Measurements from ENCODE around the gene CD24.

The CD24 gene

DNA sequence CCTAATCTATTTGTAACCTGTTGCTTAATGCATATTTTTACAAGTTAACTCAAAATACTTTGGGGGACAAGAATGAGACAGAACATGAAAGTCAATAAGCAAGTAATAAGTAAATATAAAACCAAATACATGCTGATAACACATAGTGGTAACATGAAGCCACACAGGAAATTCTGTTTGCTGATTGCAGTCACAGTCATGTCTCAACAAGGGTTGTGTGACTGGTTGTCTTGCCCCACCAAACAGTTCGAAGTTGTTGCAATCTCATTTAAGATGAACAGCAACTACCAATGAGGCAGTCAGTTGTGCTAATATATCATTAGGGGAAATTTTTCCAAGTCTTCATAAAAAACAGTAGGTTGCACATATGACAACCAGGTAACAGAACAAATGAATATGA, 14.5 kb downstream of the CD24 start:
- no peak for TF ChIP-seq CTCF (conservative IDR thresholded peaks at IDR 0.05; ENCODE audit: low read depth, low read length)
- no peak overlapping the region for H3K4me3 ChIP-seq (ENCODE audit: low read length)
- DNase-seq (ENCODE audit: low read depth), result no peak

DNA sequence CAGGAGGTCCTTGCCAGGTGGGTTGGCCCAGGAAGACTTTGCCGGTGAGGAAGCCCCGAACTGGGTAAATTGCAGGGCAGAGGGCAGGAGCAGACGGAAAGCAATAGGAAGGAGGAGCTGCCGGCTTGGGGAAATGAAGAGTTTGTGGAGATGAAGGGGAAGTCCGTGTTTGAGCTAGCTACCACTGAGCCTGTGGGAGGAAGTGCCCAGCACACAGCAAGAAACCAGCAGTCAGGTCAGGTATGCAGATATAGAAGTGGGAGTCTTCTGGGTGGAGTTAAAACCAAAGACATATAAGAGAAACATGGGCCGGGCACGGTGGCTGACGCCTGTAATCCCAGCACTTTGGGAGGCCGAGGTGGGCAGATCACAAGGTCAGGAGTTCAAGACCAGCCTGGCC, 34.7 kb downstream of the CD24 start:
- no peak for TF ChIP-seq CTCF (conservative IDR thresholded peaks at IDR 0.05; ENCODE audit: low read depth, low read length)
- H3K4me3 ChIP-seq (ENCODE audit: low read length), result no peak overlapping the region
- no peak for DNase-seq (ENCODE audit: low read depth)

DNA sequence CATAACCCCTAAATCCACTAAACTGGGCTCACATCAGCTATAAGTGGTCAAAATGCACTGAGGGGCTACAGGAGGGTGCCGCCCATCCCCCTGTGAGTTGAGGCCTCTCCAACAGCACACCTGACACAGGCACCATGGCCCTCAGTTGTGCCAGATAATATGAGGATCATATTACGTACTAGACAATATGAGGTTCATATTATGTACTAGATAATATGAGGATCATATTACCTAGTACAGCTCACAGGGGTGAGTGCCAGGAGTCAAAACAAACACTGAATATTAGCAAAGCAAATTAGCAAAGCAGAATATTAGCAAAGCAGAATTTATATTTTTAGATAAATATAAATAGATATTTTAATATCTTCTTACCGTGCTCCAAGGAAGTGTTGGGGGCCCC, 35.3 kb downstream of the CD24 start:
- no peak for DNase-seq (ENCODE audit: low read depth)
- TF ChIP-seq CTCF (conservative IDR thresholded peaks at IDR 0.05; ENCODE audit: low read depth, low read length), result no peak
- H3K4me3 ChIP-seq (ENCODE audit: low read length), result no peak overlapping the region

DNA sequence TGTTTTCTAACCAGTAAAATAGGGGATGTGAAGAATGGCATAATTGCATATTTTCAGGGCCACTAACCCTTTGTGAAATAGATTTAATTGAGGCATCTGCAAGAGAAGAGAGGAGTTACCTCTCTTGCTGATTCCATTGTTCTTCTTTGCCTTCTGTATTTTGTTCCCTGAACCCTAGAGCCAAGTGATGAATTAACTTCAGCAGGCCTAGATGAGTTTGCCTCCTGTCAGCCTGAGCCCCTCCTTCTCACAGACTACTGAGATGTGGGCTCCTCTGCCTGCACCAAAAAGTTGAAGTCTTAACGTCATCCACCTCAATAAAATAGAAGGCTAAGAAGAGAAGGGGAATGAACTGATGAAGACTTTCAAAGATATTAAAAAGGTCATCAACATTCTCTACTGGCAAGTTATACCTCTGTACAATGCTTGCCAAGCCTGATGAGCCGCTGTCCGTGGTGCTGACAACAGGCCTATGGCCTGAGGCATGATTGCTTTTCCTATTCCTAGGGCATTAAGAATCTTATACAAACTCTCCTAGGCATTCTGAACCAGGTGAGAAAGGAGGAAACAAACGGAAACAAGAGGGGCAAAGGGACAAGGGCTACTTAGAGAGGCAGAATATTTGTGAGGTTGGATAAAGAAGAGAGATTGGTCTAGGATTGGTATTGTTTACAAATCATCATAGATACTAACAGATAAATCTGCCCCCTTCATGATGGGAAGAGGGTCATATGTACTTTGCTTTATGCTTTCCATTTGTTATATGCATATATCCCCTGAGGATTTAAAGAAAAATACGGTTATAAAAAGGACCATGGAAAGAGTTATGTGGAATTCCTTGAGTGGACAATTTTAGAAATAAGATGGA, 46.8 kb downstream of the CD24 start:
- no peak for TF ChIP-seq CTCF (conservative IDR thresholded peaks at IDR 0.05; ENCODE audit: low read depth, low read length)
- no peak for DNase-seq (ENCODE audit: low read depth)
- H3K4me3 ChIP-seq (ENCODE audit: low read length), result no peak overlapping the region

- no peak for TF ChIP-seq CTCF (conservative IDR thresholded peaks at IDR 0.05; ENCODE audit: low read depth, low read length)
- H3K4me3 ChIP-seq (ENCODE audit: low read length), result no peak overlapping the region
Observed at GRCh38 chr6:106925948-106926347, 48.6 kb downstream of the CD24 start.

DNA sequence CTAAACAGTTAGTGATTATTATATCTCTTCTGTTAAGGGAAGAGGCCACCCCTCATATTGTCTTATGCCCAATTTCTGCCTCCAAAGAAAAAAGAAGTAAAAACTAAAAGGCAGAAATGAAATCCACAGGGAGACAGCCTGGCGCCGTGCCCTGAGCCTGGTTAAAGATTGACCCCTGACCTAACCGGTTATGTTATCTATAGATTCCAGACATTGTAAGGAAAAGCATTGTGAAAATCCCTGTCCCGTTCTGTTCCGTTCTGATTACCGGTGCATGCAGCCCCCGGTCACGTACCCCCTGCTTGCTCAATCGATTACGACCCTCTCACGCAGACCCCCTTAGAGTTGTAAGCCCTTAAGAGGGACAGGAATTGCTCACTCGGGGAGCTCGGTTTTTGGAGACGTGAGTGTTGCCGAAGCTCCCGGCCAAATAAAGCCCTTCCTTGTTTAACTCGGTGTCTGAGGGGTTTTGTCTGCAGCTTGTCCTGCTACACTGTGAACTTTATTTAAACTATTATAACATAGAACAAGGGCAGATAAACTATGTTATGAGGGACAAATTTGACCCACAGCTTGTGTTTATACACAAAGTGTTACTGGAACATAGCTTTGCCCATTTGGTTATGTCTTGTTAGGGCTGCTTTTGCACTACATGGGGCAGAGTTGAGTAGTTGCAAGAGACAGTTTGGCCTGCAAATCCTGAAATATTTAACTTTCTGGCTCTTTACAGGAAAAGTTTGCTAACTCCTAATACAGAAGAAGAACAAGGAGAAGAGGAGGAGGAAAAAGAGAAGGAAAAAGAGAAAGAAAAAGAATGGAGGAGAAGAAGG, 49.6 kb downstream of the CD24 start:
- DNase-seq (ENCODE audit: low read depth), result no peak
- H3K4me3 ChIP-seq (ENCODE audit: low read length), result no peak overlapping the region
- TF ChIP-seq CTCF (conservative IDR thresholded peaks at IDR 0.05; ENCODE audit: low read depth, low read length), result no peak

More at GRCh38 chr6:106925948-106926347, 48.6 kb downstream of the CD24 start:
- DNase-seq (ENCODE audit: low read depth), result no peak
